ENCODE results near the gene OR4C45. TPM values are rescaled to one million over a fixed set of nuclear protein-coding genes. Genes with fewer than 3 reads are reported as not detected.

Gene OR4C45
- total and polyA plus RNA-seq, 4 donors = not detected

Other genes with a start within 250 kb of the OR4C45 start
- gene OR4C13, start 80.5 kb upstream of the OR4C45 start, total RNA-seq = not detected
- gene OR4C13, start 80.5 kb upstream of the OR4C45 start, polyA plus RNA-seq = not detected
- gene OR4C12, start 50.3 kb upstream of the OR4C45 start, total RNA-seq = not detected
- gene OR4C12, start 50.3 kb upstream of the OR4C45 start, polyA plus RNA-seq = not detected